Left cardiac atrium (tissue), 4 donors: Measurements from ENCODE around the gene ZWILCH. TPM values are rescaled to one million over a fixed set of nuclear protein-coding genes. Genes with fewer than 3 reads are reported as not detected.
A peak's percentile ranks its signal among the peaks of the same experiment; 100 is the strongest.
"Not testable (repeated sequence)": the region's sequence is repeated elsewhere in the genome, so short reads cannot be mapped to it uniquely, and the experiment has no call there.

Source experiments
- ATAC-seq, 2 donors: fragments of 200-7000 bp; cut with Tn5 transposase; one replicate each; pipeline ENCODE4 v1.9.1; 2020; ENCODE audit warnings: mild to moderate bottlenecking in 2 of 2, moderate library complexity in 2 of 2
- DNase-seq: peaks from one replicate; pipeline ENCODE4 v3.0.0-alpha.2; 2020
- intact Hi-C, 2 donors: fragments of 100-400 bp; cut with DNase I; formaldehyde crosslinking; loops; one replicate each; pipeline versions ENCODE4 v1.14.1 to v1.15.1; 2022 to 2023
- total RNA-seq, 2 donors: library from RNA; stranded (reverse); fragmentation: NEBNext Ultra II Directional; extraction: Animal tissue kit (Norgen Biotek cat#: 25700); gene quantifications; one replicate each; pipeline ENCODE4 v1.2.1, GENCODE V29; 2021
- donor health status: DM: no; HTN: yes; CAD: no.
- donor health status: DM: no; HTN: yes; CAD: no; lungs with severe emphysema.
- donor health status: DM: yes; HTN: yes; CAD: no.
- donor health status: Dilated cardiomyopathy.

Gene ZWILCH
- total RNA-seq, 2 donors from 2014 or later, result 2.3 to 3.5 TPM

DNA sequence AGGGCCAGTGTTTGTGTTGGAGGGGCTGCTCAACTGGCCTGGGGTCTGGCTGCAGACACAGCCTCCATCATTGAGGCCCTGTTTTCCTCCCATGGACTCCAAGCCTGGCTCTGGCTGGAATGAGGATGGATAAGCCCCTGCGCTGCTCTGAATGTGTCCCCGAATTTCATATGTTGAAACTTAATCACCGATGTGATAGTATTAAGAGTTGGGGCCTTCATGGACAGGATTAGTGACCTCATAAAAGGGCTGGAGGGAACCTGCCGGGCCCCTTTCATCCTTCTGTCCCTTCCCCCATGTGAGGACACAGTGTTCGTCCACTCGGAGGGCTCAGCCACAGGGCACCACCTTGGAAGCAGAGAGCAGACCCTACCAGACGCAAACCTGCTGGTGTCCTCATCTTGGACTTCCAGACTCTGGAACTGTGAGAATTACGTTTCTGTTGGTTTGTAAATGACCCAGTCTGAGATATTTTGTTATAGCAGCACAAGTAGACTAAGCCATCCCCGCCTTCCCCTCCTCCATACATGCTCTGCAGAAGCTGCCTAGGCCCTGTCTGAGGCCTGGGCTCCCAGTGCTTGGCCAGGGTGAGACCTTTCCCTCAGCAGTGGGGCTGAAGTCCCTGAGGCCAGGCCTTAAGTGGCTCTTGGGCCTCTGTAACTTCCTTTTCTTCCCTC, 64.5 kb downstream of the ZWILCH start:
- intact Hi-C loops, result no loop called here
- ATAC-seq (no peak), DNase-seq (no peak)

DNA sequence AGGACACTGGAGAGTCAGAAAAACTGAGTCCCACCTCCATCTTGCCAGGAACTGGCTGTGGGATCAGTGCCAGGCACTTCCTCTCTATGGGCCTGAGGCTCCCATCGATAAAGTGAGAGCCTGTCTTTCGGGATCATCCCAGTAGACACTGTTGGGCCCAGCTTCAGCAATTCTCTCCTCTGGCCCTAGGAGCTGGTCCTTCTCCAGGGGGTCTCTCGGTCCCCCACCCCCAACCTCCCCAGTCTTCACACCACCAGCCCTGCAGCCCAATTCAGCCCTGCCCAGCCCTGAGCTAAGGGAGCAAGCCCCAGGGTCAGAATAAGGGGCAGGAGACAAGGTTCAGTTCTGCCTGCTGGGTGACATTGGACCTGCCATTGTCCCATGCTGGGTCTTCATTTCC, 65.2 kb downstream of the ZWILCH start:
- no peak for ATAC-seq
- no peak for DNase-seq
- intact Hi-C loops, result no loop called here

DNA sequence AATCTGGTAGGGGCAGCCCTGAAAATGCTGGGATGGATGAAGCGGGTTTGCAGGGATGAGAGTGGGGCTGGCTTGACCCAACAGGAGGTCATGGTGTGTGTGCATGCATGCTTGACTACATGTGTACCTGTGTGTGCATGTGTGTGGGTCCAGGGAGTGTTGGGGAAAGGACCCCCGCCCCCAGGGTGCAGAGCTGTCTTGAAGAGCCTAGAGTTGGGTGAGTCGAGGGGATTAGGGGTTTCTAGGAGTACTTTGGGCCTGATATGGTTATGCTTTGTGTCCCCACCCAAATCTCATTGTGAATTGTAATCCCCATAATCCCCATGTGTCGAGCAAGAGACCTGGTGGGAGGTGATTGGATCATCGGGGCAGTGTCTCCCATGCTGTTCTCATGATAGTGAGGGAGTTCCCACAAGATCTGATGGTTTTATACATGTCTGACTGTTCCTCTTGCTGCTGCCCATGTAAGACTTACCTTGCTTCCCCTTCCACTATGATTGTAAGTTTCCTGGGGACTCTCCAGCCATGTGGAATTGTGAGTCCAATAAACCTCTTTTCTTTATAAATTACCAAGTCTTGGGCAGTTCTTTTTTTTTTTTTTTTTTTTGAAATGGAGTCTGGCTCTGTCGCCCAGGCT, 65.8 kb downstream of the ZWILCH start:
- no peak for ATAC-seq
- DNase-seq, result no peak
- intact Hi-C loops, result no loop called here

DNA sequence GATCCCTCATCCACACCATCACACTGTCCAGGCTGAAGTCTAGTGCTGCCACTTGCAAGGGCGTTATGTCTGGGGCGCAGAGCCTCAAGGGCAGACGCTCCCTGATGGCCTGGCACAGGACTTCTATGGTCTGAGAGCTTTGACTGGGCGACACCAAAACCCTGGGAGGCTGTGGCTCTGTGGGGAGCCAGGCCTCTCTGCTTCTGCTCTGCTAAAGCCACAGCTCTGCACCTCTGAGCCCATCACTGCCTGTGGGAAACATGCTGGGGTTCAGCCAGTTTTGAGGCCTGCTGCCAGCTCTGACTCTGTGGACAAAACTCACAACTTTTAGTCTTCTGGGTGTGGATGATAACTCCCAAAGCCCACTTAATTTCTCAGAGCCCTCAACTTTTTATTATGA, 67.0 kb downstream of the ZWILCH start:
- intact Hi-C loops, result no loop called here
- DNase-seq, result no peak
- no peak for ATAC-seq

DNA sequence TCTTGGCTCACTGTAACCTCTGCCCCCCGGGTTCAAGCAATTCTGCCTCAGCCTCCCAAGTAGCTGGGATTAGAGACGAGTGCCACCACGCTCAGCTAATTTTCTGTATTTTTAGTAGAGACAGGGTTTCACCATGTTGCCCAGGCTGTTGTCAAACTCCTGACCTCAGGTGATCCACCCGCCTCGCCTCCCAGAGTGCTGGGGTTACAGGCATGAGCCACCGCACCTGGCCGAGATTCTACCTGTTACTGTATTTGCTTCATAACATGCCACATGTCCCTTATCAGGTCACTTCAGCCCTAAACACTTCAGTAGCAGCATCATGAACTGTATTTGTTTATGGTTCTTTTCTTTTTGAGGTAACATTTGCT, 68.2 kb downstream of the ZWILCH start:
- intact Hi-C loops, result no loop called here
- DNase-seq, result no peak
- ATAC-seq, result no peak

DNA sequence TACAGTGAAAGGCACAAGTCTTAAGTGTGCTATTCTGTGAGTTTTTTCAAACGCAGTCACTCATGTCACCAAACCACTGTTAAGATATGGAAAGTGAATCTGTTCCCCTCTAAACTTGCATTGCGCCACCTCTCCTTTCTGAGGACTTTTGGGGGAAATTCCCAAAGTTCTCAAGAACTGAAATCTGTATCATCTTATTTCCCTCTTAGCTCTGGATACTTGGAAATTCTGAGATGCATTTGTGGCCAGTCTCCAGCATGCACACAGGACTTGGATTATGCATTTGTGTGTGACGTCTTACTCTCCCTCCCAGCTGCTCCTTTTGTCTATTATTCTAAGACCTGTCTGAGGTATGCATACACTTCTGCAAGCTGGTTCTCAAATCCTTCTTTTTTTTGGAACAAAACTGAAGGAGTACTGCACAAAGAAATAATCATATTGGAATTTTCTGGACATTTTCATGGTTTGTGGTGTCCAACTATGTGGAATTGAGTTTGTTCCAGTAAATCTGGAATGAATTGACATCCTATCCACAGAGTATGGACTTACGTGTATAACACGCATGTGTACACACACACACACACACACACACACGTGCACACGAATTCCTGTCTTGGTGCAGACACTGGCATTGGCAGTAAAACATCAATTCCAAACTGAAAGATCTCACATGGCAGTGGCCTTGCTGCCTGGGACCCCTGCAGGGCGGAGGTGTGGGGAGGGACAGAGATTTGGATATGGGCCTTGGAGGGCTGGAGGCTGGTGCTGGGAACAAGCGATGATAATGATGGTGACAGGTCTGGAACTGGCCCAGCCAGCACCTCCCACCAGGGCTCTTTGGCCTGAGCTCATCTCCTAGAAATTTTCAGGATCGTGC, 68.8 kb downstream of the ZWILCH start:
- intact Hi-C loops, result no loop called here
- ATAC-seq (peak; percentile 84 to 87), DNase-seq (no peak)

DNA sequence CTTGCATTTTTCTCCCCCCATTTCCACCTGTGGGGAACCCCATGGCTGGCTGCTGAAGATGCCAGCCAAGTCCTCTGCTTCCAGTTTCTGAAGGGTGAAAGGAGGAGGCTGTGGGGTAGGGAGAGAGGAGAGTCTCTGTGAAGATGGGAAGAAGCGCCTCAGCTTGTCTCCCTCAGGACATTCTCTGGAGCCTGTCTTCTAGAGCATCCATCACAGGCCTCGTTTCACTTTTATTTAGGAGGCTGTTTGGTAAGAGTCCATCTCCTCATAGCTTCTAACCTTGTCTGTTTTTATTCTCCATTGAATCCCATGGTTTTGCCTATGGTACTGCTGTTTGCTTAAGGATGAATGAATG, 69.4 kb downstream of the ZWILCH start:
- ATAC-seq (peak; percentile 11 to 20), DNase-seq (no peak)
- intact Hi-C loops, result no loop called here

DNA sequence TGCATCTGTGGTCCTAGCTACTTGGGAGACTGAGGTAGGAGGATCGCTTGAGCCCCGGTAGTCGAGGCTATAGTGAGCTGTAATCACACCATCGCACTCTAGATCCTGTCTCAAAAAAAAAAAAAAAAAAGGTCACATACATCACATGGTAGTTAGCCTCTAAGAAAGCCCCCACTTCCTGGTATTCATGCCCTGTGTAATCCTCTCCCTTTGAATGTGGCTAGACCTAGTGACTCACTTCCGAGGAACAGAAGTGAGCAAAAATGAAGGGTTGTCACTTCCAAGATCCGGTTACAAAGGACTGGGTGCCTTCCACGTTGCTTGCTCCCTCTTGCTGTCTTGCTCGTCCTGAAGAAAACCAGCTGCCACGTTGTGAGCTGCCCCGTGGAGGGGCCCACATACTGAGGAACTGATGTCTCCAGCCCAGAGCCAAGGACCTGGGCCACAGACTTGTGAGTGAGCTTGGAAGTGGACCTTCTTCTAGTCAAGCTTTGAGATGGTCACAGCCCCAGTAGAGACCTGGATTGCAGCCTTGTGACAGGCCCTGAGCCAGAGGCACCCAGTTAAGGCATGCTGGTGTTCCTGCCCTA, 73.3 kb downstream of the ZWILCH start:
- ATAC-seq (no peak), DNase-seq (no peak)
- intact Hi-C loops, result no loop called here

DNA sequence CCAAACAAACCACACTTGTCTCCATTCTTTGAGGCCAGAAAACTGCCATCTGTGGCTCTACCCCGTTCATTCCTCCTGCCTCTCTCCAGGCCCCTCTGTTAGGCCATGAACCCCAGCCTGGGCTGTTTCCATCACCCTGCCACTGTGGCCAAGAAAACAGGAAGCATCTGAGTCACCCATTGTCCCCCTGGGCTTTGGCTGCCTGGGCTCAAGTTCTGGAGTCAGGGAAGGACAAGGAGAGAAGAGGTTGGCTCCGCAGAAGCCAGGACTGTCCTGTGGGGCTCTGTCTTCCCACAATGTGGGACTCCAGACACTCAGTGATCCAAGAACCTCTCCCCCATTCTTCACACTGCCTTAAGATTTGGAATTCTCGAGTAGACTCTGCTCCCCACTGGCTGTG, 75.5 kb downstream of the ZWILCH start:
- intact Hi-C loops, result no loop called here
- peak; percentile 61 for DNase-seq

DNA sequence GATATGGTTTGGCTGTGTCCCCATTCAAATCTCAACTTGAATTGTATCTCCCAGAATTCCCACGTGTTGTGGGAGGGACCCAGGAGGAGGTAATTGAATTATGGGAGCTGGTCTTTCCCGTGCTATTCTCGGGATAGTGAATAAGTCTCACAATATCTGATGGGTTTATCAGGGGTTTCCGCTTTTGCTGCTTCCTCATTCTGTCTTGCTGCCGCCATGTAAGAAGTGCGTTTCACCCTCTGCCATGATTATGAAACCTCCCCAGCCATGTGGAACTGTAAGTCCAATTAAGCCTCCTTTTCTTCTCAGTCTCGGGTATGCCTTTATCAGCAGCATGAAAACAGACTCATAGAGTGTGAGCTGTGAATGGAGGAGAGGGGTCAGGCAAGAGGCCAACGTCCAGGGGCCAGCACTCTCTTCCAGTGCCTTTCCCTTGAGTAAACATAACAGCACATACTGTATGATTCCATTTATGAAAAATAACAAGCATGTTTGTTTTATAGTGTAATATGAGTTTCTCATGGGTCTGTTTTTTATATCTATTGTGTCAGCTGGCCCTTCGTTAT, 76.9 kb downstream of the ZWILCH start:
- DNase-seq, result no peak
- intact Hi-C loops, result no loop called here
- ATAC-seq, result peak in 1 of 2 donors; percentile 67

More for the DNA sequence above, 75.5 kb downstream of the ZWILCH start:
- ATAC-seq, result peak; percentile 59 to 80

DNA sequence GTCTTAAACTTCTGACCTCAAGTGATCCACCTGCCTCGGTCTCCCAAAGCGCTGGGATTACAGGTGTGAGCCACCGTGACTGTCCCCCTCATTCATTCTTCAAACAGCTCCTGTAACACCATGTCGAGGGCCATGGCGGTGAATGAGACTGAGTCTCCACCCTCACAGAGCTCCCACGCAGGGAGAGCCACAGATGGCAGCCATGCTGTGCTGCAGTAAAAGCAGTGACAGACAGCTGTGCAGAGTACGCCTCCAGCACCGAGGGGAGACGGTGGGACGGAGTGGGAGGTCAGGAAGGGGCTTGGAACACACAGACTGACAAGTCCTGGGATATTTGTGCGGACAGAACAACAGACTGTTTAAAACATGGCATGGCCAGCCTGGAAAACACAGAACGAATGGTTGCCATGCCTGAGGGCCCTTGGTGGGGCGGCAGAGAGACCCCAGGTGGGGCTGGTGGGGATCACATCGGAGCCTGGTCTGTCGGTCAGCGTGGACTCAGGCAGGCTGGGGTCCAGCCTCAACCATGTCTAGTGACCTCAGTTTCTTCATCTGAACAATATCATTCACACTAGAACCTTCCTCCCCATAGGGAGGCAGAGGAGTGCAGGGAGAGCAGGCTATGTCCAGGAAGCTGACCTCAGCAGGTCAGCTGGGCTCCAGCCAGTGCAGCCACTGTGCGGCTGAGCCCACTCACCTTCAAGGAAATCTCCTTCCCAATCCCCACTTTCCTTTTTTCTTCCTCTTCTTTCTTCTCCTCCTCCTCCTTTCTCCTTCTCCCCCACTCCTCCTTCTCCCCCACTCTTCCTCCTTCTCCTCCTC, 81.2 kb downstream of the ZWILCH start:
- intact Hi-C loops, result no loop called here
- ATAC-seq, result no peak

DNA sequence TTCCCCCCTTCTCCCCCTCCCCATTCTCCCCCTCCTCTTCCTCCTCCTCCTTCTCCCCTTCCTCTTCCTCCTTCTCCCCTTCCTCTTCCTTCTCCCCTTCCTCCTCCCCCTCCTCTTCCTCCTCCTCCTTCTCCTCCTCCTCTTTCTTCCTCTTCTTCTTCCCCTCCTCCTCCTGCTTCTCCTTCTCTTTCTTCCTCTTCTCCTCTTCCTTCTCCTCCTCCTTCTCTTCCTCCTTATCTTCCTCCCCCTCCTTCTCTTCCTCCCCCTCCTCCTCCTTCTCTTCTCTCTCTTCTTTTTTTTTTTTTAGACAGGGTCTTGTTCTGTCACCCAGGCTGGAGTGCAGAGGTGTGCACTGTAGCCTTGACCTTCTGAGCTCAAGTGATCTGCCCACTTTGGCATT, 81.9 kb downstream of the ZWILCH start:
- ATAC-seq (no peak), DNase-seq (no peak)
- intact Hi-C loops, result no loop called here

More for the DNA sequence above, 81.2 kb downstream of the ZWILCH start:
- DNase-seq, result no peak

DNA sequence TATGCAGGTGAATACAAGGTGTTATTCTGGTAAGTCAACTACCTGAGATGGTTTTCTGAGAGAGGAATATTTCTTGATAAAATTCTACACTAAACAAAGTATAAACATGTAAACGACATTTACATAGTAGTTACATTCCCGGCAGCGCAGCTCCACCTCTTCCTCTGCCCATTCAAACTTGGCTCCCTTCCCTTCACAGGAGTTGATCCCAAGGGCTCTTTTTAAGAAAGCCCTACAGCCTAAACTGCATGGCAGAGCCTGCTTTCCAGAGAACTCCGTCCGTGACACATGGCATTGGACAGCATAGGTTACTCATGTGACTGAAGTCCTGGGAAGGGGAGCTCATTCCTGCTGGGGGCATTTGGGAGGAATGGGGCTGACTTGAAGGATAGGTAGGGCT, 82.6 kb downstream of the ZWILCH start:
- ATAC-seq (no peak), DNase-seq (no peak)
- intact Hi-C loops, result no loop called here

DNA sequence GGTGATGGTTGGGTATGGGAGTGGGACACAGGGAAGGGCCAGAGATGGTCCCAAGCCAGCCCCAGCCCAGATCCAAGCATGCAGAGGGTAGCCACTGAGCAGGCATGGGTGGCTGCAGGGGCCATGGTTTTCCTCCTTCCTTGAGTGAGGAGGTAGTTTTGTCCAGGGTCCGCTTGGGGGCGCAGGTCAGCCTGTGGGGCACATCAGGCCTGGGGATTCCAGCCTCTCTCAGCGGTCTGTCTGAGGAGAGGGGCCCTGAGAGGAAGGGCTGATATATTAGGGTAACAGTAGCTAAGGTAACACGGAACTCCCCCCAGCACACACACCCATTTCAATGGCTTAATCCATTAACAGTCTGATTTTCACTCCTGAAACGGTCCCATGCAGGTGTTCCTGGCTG, 83.4 kb downstream of the ZWILCH start:
- ATAC-seq, result no peak
- DNase-seq, result no peak
- intact Hi-C loops, result no loop called here

DNA sequence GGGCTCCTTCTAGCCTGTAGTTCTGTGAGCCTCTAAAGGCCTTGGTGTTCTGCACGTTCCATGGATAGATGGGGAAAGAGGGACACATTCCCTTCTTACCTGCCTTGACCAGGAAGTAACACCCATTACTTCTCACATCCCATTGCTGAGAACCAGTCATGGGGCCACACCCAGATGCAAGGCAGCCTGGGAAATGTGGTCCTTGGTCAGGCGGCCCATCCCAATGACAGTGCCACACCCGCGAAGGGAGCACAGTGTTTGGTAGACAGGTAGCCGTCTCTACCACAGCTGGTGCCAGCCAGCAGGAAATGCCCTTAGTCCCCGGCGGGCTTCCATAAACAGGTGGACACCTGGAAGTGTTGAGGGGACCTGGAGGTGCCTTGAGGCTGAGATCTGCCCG, 83.8 kb downstream of the ZWILCH start:
- DNase-seq, result no peak
- intact Hi-C loops, result no loop called here
- ATAC-seq, result no peak

DNA sequence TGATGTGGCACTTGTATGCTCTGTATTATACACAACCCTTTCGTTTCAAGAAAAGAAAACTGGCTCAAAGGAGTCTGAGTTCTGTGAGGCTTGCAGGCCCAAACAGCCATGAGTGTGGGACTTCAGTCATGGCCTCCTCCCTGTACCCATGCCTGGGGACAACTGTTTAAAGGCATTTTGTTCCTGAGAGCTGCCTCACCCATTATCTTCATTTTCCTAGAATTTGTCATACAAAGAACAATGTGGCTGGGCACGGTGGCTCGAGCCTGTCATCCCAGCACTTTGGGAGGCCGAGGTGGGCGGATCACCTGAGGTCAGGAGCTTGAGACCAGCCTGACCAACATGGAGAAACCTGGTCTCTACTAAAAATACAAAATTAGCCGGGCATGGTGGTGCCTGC, 84.3 kb downstream of the ZWILCH start:
- ATAC-seq, intact Hi-C loops, DNase-seq: not testable (repeated sequence)

DNA sequence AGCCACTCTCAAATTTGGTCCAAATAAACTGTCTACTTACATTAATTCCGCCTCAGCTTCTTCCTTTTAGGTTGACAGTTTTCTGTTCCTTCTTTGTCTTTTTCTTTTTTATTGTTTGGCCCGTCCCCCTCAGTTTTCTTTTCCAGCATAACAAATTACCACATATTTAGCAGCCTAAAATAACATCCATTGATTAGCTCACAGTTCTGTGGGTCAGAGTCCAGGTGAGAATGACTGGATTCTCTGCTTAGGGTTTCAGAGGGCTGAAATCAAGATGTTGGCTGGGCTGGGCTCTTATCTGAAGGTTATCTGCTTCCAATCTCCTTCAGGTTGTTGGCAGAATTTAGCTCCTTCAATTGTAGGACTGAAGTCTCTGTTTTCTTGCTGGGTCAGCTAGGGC, 85.3 kb downstream of the ZWILCH start:
- intact Hi-C loops, result no loop called here
- DNase-seq, result no peak
- no peak for ATAC-seq

DNA sequence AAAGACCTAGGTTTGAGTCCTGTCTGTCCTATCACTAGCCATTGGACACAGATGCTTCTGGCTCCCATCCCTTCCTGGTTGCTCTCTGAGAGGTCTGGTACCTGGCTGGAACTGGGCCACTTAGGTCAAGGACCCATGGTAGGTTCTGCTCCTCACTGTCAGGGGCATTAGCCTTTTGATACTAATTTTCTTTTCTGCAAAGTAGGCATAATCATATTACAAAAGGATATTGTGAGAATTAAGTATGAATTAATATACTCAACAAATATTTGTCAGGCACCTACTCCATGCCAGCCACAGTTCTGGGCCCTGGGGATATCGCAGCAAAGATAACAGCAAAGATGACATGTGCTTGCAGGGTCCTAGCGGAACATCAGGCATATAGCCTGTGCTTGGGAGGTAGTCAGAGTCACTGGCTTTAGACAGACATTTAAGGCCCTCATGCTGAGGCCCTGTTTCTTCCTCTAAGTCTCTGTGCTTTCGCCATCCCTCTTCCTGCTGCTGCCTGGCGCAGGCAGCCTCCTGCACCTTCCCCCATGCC, 86.3 kb downstream of the ZWILCH start:
- DNase-seq (no peak), ATAC-seq (no peak)
- intact Hi-C loops, result no loop called here
